Kidney epithelial cell (primary cell): ENCODE data around the gene C1QTNF3. TPM values are rescaled to one million over a fixed set of nuclear protein-coding genes. Genes with fewer than 3 reads are reported as not detected.

Experiments used
- DNase-seq: peaks from one replicate; pipeline ENCODE4 v3.0.0-alpha.2; 2010; ENCODE audit warnings: low read depth
- H3K27me3 ChIP-seq: 2 replicates; pipeline ENCODE4 v1.6.0; 2011; ENCODE audit warnings: low read length; ENCODE audit not compliant: control insufficient read depth, insufficient read depth
- H3K36me3 ChIP-seq: 2 replicates; pipeline ENCODE4 v1.5.1; 2011; ENCODE audit warnings: low read length; ENCODE audit not compliant: control insufficient read depth, insufficient read depth
- H3K4me3 ChIP-seq: 2 replicates; pipeline ENCODE4 v1.5.1; 2011; ENCODE audit warnings: low read depth, mild to moderate bottlenecking, control low read depth, low read length
- CTCF ChIP-seq: IDR thresholded peaks from 2 replicates; pipeline ENCODE4 v1.5.1; 2011; ENCODE audit warnings: mild to moderate bottlenecking, moderate library complexity, low read length, control low read depth, inconsistent platforms; ENCODE audit not compliant: insufficient read depth, poor library complexity, severe bottlenecking
- total RNA-seq: library from RNA; depleted of rRNA; stranded (reverse); fragments of >200 nt; gene quantifications from 2 replicates; pipeline ENCODE4 v1.2.3, GENCODE V29; 2015

The C1QTNF3 gene
- total RNA-seq, 1 donor from 2014 or later = 1.1 TPM

GRCh38 chr5:34007201-34007620 lies 35.8 kb downstream of the C1QTNF3 start:
- H3K27me3 ChIP-seq = no peaks in the 10 kb centered on the region
- no peak for TF ChIP-seq CTCF
- H3K36me3 ChIP-seq = peaks cover 1% of the 10 kb centered on the region
- no peak for DNase-seq
- peak overlapping the region; percentile 57 for H3K4me3 ChIP-seq

GRCh38 chr5:34005681-34006080 lies 37.3 kb downstream of the C1QTNF3 start:
- Histone ChIP-seq H3K4me3 (no peak overlapping the region), H3K27me3 (no peaks in the 10 kb centered on the region), H3K36me3 (peaks cover 1% of the 10 kb centered on the region)
- no peak for DNase-seq
- TF ChIP-seq CTCF = no peak

GRCh38 chr5:34005211-34005610 lies 37.8 kb downstream of the C1QTNF3 start:
- no peak for TF ChIP-seq CTCF
- peak; percentile 74 for DNase-seq
- Histone ChIP-seq H3K36me3 (peaks cover 1% of the 10 kb centered on the region), H3K27me3 (no peaks in the 10 kb centered on the region), H3K4me3 (no peak overlapping the region)

- DNase-seq = no peak
- Histone ChIP-seq H3K36me3 (peaks cover 1% of the 10 kb centered on the region), H3K27me3 (no peaks in the 10 kb centered on the region), H3K4me3 (no peak overlapping the region)
- TF ChIP-seq CTCF = no peak
Measured at GRCh38 chr5:34003941-34004340, 39.1 kb downstream of the C1QTNF3 start.

GRCh38 chr5:34002629-34003328 lies 40.2 kb downstream of the C1QTNF3 start:
- no peak for TF ChIP-seq CTCF
- no peaks in the 10 kb centered on the region for H3K27me3 ChIP-seq
- H3K36me3 ChIP-seq = peaks cover 1% of the 10 kb centered on the region
- DNase-seq = no peak
- H3K4me3 ChIP-seq = no peak overlapping the region

GRCh38 chr5:34001241-34001841 lies 41.7 kb downstream of the C1QTNF3 start:
- Histone ChIP-seq H3K36me3 (peaks cover 1% of the 10 kb centered on the region), H3K27me3 (no peaks in the 10 kb centered on the region), H3K4me3 (no peak overlapping the region)
- DNase-seq = peak; percentile 39
- no peak for TF ChIP-seq CTCF
